Astrocyte of the cerebellum (primary cell): ENCODE results near the gene MEF2C.

Experiments used
- DNase-seq: peaks from one replicate; pipeline ENCODE4 v3.0.0-alpha.2; 2011; ENCODE audit warnings: low read depth
- H3K4me3 ChIP-seq: 2 replicates; pipeline ENCODE4 v1.5.1; 2011; ENCODE audit warnings: mild to moderate bottlenecking, low read depth, low read length, moderate library complexity
- in situ Hi-C: cut with HindIII; loops from 2 replicates; pipeline ENCODE4 v1.10.0; 2017; ENCODE audit warnings: low sequenced_read_pairs
- TF ChIP-seq, protein P1 (sequence below): IDR thresholded peaks from 2 replicates; pipeline ENCODE4 v1.5.1; 2012; ENCODE audit warnings: low read length, low read depth, moderate library complexity, mild to moderate bottlenecking; ENCODE audit errors: missing control alignments

MEF2C gene

DNA sequence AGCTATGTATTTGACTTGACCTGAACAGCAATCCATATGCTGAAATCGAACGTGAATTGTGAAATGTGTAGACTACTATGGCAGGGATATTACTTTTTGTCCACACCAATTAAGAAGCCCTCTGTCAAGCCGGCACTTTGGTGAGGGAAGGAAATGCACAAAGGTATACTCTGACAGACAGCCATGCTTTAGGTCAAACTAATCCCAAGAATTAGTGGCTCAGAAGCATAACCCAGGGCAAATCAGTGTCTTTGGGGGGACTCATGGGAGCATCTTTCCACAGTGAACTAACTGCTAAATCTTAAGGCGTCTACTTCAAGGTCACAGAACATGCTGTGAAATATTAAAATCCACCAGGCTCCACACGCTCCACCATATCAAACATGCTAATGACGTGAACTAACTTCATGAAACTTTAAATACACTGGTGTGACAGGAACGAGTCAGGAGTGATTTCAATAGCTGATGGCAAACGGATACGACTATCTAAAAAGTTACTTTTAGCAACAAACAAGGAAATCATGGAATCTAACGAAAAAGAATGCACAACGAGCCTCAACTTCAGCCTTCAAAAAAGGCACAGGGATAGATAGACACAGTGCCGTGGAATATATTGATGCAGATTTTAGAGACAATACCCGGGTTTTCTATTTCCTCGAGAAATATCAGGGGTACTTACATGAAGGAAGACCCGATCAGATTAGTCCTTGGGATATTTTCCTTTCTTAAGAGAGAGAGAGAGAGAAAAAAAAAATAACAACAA lies 527 bp downstream of the MEF2C start:
- in situ Hi-C loops: no loop called here
- TF ChIP-seq, protein P1, sequence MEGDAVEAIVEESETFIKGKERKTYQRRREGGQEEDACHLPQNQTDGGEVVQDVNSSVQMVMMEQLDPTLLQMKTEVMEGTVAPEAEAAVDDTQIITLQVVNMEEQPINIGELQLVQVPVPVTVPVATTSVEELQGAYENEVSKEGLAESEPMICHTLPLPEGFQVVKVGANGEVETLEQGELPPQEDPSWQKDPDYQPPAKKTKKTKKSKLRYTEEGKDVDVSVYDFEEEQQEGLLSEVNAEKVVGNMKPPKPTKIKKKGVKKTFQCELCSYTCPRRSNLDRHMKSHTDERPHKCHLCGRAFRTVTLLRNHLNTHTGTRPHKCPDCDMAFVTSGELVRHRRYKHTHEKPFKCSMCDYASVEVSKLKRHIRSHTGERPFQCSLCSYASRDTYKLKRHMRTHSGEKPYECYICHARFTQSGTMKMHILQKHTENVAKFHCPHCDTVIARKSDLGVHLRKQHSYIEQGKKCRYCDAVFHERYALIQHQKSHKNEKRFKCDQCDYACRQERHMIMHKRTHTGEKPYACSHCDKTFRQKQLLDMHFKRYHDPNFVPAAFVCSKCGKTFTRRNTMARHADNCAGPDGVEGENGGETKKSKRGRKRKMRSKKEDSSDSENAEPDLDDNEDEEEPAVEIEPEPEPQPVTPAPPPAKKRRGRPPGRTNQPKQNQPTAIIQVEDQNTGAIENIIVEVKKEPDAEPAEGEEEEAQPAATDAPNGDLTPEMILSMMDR: no peak
- DNase-seq: no peak
- H3K4me3 ChIP-seq: peak overlapping the region; percentile 63

DNA sequence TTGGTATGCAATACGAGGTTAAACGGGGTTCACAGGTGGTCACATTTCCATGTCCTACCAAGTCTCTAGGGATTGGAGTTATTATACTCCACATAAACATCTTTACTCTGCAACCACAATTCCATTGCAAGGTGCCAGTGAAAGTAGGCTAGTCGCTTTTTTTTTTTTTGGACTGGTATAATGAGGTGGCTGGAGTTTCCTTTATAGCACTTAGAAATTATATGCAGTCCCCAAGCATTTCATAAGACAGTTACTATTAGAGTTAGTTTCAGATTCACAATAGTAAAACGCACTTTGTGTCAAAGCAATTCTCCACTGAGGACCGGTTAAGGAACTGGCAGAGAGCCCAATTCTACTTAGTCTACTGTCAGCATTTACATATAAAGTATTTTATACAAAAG lies 1.4 kb downstream of the MEF2C start:
- H3K4me3 ChIP-seq: peak overlapping the region; percentile 63
- in situ Hi-C loops: no loop called here
- no peak for DNase-seq
- TF ChIP-seq, protein P1: no peak

DNA sequence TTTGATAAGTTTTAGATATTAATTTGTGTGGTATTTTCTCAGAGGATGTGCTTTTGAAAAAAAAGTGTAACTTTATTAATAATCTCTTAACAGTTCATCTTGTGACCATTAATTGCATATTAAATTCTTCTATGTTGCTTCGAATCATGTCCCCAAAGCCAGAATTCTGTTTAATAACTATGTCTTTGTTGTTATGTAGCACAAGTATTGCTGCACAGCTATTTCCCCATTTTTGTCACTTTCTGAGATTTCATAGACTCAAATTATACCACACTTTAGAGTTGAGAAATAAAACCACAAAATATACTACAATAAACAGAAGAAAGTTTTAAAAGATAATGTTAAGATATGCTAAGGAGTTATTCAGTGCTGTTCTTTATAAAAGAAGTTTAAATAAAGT lies 2.8 kb downstream of the MEF2C start:
- TF ChIP-seq, protein P1: no peak
- in situ Hi-C loops: no loop called here
- no peak for DNase-seq
- H3K4me3 ChIP-seq: no peak overlapping the region

DNA sequence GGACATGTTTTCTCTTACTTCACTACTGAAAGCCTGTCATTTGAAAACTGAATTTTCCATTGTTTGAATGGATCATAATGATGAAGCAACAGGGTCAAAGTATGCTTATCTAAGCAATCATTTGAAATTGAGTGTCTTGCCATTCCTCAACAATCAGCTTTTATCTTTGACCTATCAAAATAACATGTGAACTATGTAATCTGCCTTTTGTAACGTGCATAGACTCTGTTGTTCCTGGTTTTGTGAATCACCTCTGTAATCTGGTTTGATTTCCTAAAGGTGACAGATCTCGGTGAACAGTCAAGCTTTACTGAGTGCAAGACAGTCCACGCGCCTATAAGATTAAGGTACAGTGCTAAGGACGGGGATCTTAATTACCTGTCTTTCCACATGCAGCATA lies 3.3 kb downstream of the MEF2C start:
- TF ChIP-seq, protein P1: no peak
- no peak overlapping the region for H3K4me3 ChIP-seq

DNA sequence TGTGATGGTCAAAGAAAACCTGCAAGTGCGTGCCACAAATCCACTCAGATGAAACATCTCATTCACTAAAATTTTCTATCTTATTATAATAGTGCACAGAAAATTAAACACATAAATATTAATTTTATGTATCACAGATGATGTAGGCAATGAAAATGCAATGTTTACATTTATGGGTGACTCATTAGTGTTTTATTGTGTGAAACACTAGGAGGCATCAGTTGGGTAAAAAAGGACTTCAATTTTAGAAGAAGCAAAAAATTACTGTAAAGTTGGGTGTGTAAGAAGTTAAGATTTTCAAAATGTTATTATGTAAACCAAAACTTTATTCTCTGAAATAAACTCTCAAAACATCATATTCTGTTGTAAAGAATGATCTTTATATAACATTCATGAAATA lies 4.0 kb downstream of the MEF2C start:
- in situ Hi-C loops: no loop called here
- DNase-seq: no peak
- H3K4me3 ChIP-seq: no peak overlapping the region
- TF ChIP-seq, protein P1: no peak

More for the DNA sequence above, 3.3 kb downstream of the MEF2C start:
- in situ Hi-C loops: no loop called here
- no peak for DNase-seq

DNA sequence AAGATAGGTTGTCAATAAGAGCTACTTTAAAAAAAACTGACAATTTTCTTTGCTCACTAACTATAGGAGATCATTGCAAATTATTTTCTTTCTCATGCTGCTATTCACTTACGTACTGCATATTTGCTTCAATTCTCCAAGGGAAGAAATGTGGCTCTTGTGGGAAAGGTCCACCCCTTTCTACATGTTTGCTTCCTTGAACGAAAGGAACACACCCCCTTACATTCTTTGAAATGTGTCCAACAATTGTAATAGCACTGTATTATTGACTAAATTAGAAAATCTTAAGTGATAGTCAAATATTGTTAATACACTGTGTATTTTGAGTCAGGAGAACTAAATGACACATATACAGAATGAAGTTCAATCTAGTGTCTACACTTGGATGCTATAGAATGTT lies 5.2 kb downstream of the MEF2C start:
- DNase-seq: no peak
- TF ChIP-seq, protein P1: no peak
- in situ Hi-C loops: no loop called here
- H3K4me3 ChIP-seq: no peak overlapping the region

DNA sequence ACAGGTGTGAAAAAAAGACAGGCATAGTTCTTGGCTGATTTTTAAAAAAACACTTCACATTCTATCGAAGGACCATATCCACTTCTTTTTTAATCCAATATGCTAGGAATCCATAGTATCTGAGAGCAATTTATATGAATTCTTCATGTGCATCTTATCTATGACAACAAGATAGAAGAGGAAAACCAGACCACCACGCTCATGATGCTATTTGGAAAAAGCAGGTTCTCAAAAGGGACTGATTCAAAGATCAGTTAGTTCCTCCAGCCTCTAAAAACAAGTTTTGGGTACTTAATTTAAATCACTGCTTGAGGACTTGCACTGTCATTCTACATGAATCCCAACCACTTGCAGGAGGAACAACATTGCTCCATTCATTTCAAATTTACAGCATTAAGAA lies 6.3 kb downstream of the MEF2C start:
- in situ Hi-C loops: no loop called here
- H3K4me3 ChIP-seq: no peak overlapping the region

More for the DNA sequence above, 6.3 kb downstream of the MEF2C start:
- DNase-seq: no peak
- TF ChIP-seq, protein P1: no peak
